GM21576 (cell line): ENCODE data around the gene DACT3.

Experiments used
- ATAC-seq: cut with Tn5 transposase; IDR thresholded peaks from one replicate; pipeline ENCODE4 v1.9.1; 2021; ENCODE audit warnings: mild to moderate bottlenecking, moderate library complexity; ENCODE audit not compliant: unreplicated experiment

Gene DACT3

GRCh38 chr19:46614114-46614722 lies 46.8 kb downstream of the DACT3 start:
- no peak for ATAC-seq

- no peak for ATAC-seq
Measured at GRCh38 chr19:46613525-46613924, 47.5 kb downstream of the DACT3 start.

GRCh38 chr19:46611776-46612175 lies 49.2 kb downstream of the DACT3 start:
- ATAC-seq, result no peak

- ATAC-seq, result no peak
Measured at GRCh38 chr19:46610851-46611770, 49.9 kb downstream of the DACT3 start.

- no peak for ATAC-seq
Measured at GRCh38 chr19:46610413-46610775, 50.6 kb downstream of the DACT3 start.

GRCh38 chr19:46609511-46610412 lies 51.2 kb downstream of the DACT3 start:
- no peak for ATAC-seq

- no peak for ATAC-seq
Measured at GRCh38 chr19:46608581-46609345, 52.2 kb downstream of the DACT3 start.

GRCh38 chr19:46608178-46608577 lies 52.8 kb downstream of the DACT3 start:
- ATAC-seq, result no peak

GRCh38 chr19:46607448-46607841 lies 53.5 kb downstream of the DACT3 start:
- ATAC-seq, result no peak

GRCh38 chr19:46606681-46607447 lies 54.1 kb downstream of the DACT3 start:
- ATAC-seq, result no peak

- no peak for ATAC-seq
Measured at GRCh38 chr19:46606019-46606418, 55.0 kb downstream of the DACT3 start.

- no peak for ATAC-seq
Measured at GRCh38 chr19:46605356-46605821, 55.6 kb downstream of the DACT3 start.

GRCh38 chr19:46604781-46605355 lies 56.1 kb downstream of the DACT3 start:
- no peak for ATAC-seq

- ATAC-seq, result no peak
Measured at GRCh38 chr19:46603752-46604231, 57.2 kb downstream of the DACT3 start.

GRCh38 chr19:46603195-46603637 lies 57.8 kb downstream of the DACT3 start:
- ATAC-seq, result no peak

GRCh38 chr19:46602392-46603194 lies 58.4 kb downstream of the DACT3 start:
- ATAC-seq, result no peak

GRCh38 chr19:46601318-46602224 lies 59.4 kb downstream of the DACT3 start, which contains the start of gene CALM3:
TSS of gene CALM3 (plus strand) at chr19:46601330. CDS start at chr19:46601435, 105 bp downstream.
- ATAC-seq, result no peak
